ENCODE data around the gene GNAT2.

GNAT2 gene

DNA sequence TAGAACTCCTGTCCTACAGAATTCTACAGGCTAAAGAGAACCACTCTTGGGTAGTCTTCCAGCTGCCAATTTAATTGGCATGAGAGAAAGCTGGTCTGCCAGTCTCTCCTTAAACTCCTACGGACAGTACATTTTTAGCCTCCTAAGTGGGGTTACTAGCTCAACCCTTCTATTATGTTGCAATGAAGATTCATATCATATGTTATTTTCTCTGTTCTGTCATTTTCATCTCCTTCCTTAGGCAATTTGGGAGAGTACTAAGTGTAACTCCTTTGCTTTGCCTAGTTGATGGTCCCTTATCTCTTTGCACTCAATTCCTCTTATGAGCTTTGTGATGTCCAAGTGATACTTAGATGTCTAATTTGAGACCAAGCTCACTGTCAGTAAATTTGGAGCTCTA, 14.0 kb downstream of the GNAT2 start:
- no peak for DNase-seq

GRCh38 chr1:109603229-109603628, 16.2 kb downstream of the GNAT2 start:
- DNase-seq = no peak

DNA sequence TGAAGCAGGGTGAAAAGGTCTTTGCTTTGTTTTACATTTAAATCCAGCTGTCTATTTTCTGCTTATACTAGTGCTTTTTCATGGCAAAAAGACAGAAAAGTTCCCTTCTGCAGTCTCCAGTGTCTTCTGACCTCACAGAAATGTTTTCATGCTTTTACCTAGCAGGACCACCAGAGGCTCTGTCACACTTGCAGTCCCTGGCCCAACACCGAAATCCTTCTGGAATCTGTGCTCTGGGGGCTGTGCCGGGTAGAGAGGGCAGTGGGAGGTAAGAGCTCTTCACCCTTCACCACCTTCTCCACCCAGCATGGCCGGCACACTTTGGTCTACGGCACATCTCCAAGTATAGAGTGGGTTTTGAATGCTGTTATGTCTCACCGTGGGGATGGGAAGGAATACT, 20.8 kb downstream of the GNAT2 start:
- no peak for DNase-seq

- DNase-seq = no peak
Measured at GRCh38 chr1:109598156-109598555, 21.3 kb downstream of the GNAT2 start.

DNA sequence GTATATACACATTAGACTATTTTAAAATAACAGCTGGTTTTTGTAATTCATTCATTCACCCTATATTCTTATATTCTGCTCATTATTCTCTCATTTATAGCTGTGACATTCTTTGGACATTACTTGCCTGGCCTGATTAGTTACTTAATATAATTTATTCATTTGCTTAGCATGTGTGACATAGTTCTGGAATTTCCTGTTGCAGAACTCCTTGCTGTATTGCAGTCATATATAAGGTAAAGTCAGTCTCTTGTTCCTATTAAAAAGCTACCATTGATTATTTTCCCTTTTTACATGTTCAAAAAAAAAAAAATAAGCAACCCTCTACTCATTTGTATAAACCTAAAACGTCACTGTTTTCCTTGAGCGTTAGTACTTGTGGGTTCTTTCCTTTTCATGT, 23.9 kb downstream of the GNAT2 start:
- no peak for DNase-seq

DNA sequence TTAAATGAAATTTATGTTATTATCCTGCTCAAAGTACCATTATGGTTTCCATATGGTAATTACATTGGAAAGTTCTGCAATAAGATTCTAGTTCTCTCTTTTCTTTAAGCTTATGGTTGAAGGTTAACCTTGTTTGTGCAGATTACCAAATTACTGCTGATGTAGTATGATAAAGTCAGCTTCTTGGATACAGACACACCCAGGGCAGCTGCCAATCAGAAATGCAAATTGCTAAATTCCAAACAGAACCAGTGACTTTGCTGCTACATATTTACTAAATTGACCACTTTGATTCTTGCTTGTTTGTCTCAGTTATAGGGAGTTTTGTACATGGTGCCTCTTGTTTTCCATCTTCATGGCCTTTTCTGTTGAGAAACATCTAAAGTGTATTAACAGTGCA, 26.5 kb downstream of the GNAT2 start:
- no peak for DNase-seq

DNA sequence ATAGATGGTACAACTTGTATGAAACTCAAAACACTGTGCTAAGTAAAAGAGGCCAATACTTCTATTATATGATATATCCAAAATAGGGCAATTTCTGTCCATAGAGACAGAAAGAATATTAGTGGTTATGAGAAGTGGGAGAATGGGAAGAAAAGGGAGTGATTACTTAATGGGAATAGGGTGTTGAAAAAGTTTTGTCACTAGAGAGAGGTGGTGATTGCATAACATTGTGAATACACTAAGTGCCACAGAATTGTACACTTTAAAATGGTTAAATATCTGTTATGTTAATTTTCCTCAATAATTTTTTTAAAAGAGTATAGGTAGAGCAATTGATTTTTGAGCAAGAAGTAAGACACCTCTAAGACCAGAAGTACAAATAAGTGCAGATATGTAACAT, 29.7 kb downstream of the GNAT2 start:
- DNase-seq = no peak

- DNase-seq = no peak
Measured at GRCh38 chr1:109589177-109589576, 30.2 kb downstream of the GNAT2 start.

GRCh38 chr1:109586055-109586454, 33.4 kb downstream of the GNAT2 start:
- no peak for DNase-seq

GRCh38 chr1:109584766-109585165, 34.6 kb downstream of the GNAT2 start:
- no peak for DNase-seq

- DNase-seq = no peak
Measured at GRCh38 chr1:109582021-109582420, 37.4 kb downstream of the GNAT2 start.

DNA sequence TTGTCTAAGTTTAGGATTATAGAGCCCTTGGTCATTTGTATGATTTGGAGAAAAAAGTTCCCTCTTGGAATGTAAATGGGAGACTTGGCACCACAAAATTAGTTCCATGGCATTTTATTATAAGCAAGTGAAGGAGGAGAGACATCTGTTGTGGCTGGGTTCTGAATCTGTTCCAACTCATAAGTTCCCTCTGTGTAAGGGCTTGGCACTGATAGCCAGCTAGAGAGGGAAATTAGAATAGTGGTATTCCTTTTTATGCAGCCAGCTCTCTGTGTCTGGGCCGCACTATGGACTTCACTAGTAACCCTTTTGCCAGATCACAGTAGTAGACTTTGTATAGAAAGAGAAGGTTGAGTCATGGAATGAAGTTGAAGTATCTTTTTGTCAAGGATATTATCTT, 39.9 kb downstream of the GNAT2 start:
- DNase-seq = no peak

- DNase-seq = no peak
Measured at GRCh38 chr1:109578947-109579443, 40.4 kb downstream of the GNAT2 start.

DNA sequence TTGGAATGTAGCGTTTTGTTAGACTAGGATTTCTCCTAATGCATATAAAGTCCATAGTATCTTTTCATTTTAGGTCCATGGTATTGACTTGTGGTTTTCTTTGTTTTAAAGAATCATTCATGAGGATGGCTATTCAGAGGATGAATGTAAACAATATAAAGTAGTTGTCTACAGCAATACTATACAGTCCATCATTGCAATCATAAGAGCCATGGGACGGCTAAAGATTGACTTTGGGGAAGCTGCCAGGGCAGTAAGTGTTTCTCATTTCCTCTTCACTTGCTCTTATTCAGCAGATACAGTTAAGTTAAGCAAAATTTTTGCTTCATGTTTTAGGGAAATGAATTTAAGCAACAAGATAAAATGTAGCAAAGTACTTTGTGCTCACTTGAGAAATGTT, 45.6 kb downstream of the GNAT2 start:
- DNase-seq = no peak

GRCh38 chr1:109570414-109570813, 49.0 kb downstream of the GNAT2 start:
- DNase-seq = no peak

- no peak for DNase-seq
Measured at GRCh38 chr1:109569323-109569722, 50.1 kb downstream of the GNAT2 start.

DNA sequence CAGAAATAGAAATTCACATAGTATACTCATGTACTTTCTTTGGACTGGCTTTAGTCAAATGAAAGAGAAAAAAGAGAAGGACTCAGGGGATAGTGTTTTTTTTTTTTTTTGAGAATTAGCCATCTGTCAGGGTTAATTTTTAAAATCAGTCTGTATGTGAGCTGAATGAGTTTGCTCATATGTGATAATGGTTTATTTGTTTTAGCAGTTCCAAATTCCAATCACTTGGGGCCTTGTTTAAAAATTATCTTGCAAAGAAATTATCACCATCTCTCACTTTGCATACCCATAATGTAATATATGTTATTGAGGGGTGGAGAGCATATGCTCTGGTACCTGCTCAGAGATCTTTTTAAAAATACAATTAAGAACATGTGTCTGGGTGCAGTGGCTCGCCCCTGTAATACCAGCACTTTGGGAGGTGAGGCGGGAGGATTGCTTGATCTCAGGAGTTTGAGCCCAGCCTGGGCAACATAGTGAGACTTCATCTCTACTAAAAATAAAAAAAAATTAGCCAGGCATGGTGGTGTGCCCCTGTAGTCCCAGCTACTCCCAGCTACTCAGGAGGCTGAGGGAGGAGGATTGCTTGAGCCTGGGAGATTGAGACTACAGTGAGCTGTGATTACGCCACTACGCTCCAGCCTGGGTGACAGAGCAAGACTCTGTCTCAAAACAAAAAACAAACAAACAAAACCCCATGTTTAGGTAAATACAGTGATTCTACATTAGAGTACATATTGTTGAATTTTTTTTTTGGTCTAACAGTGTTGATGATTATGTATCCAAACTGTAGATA, 51.3 kb downstream of the GNAT2 start:
- no peak for DNase-seq

- no peak for DNase-seq
Measured at GRCh38 chr1:109566982-109567381, 52.4 kb downstream of the GNAT2 start.

DNA sequence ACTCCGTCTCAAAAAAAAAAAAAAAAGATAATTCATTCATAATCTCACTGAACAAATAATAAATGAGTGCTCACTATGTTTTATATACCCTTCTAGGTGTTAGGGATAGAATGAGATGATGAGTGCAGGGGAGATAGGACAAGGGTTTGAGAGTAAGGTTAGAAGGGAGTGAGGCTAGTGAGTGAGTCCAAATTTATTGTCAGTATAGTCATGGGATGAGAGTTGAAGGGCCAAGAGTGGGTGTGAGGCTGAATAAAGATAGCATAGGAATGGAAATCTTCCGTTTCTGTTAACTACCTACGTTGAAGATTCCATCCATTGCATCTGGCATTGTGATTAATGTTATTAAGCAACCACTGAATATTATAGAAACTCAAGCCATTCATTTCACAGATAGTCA, 54.2 kb downstream of the GNAT2 start:
- no peak for DNase-seq

DNA sequence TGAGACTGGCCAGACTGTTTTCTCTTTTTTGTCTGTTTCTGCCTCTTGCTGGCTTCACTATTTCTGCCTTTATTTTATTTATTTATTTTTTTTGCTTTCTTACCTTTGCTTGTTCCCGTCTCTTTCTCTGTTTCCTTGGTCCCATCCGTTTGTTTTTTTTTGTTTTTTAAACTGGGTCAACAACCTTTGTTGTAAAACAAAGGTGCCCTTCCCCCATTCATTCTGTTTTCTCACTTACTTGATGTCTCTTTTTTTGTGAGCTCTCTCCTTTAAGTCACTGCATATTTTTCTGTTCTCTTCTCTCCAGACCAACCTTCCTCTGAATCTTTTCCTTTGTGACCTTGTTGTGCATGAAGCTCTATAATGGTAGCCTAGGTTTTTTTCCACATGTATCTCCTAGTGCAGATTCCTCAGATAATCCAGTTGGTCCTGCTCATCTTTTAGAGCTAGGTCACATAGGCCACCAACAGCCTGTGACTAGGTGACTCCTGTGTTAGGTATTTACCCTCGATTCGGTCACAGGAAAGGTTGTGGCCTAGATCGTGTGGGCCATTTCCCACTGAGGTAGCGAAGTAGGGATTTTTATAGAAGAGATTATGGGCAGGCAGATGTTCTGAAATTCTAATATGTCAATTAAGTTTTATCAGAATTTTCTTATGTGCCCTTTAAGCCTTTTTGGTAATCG, 55.1 kb downstream of the GNAT2 start:
- DNase-seq = no peak

GRCh38 chr1:109559995-109560394, 59.4 kb downstream of the GNAT2 start:
- no peak for DNase-seq

- DNase-seq = no peak
Measured at GRCh38 chr1:109557520-109557919, 61.9 kb downstream of the GNAT2 start.

DNA sequence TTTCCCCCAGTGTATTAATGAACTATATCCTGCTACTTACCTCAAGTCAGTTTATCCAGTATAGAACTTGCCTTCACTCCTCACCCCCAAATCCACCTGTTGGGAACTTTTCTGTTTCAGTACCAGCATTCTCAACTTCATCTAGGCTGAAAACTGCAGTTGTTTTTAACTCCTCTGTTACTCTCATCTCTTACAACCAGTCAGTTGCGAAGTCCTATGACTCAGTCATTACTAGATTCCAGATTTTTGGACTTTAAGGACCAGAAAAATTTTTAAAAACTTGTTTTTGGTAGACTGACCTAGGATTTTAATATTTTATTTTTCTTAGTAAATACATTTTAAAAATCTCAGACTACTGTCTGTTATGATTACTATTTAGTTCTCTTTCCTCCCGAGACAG, 62.9 kb downstream of the GNAT2 start:
- DNase-seq = no peak

All from amniotic stem cell (primary cell).